Vagina (tissue), 2 donors: ENCODE data around the gene RYR1.

Experiments used
- POLR2A ChIP-seq, 2 donors: fragments of 450-650 bp; IDR thresholded peaks; one replicate each; pipeline ENCODE4 v1.6.1; 2017; ENCODE audit warnings: antibody characterized with exemption in 2 of 2, mild to moderate bottlenecking in 2 of 2, moderate library complexity in 2 of 2
- POLR2AphosphoS5 ChIP-seq, 2 donors: sonication (generic); formaldehyde crosslinking; IDR thresholded peaks; one replicate each; pipeline ENCODE4 v1.9.0; 2017; ENCODE audit warnings: antibody characterized with exemption in 2 of 2, mild to moderate bottlenecking in 2 of 2, low read depth in 1 of 2; ENCODE audit not compliant: insufficient read depth in 1 of 2
- TF ChIP-seq, protein P1 (sequence below), 3 experiments: fragments of 450-650 bp in 2 of 3; fragments of 200-600 bp in 1 of 3; sonication (generic) in 1 of 3; IDR thresholded peaks; one replicate each; pipeline ENCODE4 v1.5.1; 2017 to 2019; ENCODE audit warnings: antibody characterized with exemption in 3 of 3, mild to moderate bottlenecking in 2 of 3, moderate library complexity in 2 of 3

DNA sequence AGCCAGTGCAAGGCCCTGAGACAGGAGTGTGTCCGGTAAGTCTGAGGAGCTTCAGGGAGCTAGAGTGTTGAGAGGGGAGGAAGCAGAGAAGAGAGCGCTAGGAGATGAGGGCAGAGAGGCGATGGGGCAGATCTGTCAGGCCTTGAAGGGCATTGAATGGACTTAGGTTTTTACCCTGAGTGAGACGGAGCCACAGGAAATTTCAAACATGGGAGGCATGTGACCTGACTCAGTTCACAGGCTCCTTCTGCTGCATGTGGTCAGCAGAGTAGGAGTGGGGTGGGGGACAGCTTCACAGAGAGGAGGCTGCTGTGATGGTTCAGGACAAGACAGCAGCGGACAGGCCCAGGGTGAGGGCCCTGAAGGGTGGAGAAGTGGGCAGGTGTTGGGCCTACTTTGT lies 33.1 kb upstream of the RYR1 start:
- TF ChIP-seq, protein P1, sequence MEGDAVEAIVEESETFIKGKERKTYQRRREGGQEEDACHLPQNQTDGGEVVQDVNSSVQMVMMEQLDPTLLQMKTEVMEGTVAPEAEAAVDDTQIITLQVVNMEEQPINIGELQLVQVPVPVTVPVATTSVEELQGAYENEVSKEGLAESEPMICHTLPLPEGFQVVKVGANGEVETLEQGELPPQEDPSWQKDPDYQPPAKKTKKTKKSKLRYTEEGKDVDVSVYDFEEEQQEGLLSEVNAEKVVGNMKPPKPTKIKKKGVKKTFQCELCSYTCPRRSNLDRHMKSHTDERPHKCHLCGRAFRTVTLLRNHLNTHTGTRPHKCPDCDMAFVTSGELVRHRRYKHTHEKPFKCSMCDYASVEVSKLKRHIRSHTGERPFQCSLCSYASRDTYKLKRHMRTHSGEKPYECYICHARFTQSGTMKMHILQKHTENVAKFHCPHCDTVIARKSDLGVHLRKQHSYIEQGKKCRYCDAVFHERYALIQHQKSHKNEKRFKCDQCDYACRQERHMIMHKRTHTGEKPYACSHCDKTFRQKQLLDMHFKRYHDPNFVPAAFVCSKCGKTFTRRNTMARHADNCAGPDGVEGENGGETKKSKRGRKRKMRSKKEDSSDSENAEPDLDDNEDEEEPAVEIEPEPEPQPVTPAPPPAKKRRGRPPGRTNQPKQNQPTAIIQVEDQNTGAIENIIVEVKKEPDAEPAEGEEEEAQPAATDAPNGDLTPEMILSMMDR (IDR thresholded peaks at IDR 0.05): no peak
- TF ChIP-seq POLR2AphosphoS5 (IDR thresholded peaks at IDR 0.05; ENCODE audit: insufficient read depth in 1 of 2, low read depth in 1 of 2) (no peak), POLR2A (IDR thresholded peaks at IDR 0.05) (no peak)
